ENCODE data around the gene CLMP.
"Not testable (repeated sequence)": the region's sequence is repeated elsewhere in the genome, so short reads cannot be mapped to it uniquely, and the experiment has no call there.

CLMP gene

DNA sequence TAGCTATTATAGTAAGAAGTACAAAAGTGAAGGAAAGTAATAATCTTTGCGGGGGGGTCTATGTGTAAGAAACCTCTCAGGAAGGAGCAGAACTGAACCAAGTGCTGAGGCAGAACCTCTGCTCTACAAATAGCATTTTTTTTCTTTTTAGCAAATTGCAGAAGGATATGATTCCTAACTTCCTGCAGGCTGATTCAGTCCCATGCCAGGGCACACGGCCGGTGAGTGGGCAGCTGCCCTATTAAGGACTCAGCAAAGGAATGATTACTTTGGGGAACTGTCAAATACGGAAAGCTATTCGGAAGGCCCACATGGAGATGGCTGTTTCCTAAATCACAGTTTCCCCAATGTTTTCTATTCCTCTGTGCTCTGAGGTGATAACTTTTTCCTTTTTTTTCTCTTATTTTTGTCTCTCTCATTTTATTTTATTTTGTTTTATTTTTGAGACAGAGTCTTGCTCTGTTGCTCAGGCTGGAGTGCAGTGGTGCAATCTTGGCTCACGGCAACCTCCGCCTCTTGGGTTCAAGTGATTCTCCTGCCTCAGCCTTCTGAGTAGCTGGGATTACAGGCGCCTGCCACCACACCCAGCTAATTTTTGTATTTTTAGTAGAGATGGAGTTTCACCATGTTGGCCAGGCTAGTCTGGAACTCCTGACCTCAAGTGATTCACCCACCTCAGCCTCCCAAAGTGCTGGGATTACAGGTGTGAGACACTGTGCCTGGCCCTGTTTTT is 62.8 kb downstream of the CLMP start:
- DNase-seq: not testable (repeated sequence)

GRCh38 chr11:123129920-123130319 is 65.1 kb downstream of the CLMP start:
- DNase-seq: no peak

- DNase-seq: no peak
These were observed 69.9 kb downstream of the CLMP start for GRCh38 chr11:123125169-123125568.

DNA sequence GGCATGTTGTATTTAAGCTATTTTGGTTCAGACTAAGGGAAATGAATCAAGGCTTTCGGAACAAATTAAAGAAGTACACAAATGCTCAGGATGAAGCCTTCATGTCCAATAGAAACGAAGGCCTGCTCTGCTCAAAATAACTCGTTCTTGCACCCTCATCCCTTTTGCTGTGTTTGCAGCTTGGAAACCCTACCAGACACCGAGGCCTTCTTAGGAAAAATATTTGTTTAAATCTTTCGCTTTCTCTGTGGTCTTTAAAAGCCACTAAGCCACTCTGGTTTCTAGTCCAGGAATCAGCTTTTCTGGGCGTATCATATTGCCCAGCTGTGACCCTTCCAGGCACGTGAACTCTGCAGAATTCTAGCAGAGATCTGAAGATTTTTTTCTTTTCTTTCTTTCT is 72.2 kb downstream of the CLMP start:
- DNase-seq: no peak

DNA sequence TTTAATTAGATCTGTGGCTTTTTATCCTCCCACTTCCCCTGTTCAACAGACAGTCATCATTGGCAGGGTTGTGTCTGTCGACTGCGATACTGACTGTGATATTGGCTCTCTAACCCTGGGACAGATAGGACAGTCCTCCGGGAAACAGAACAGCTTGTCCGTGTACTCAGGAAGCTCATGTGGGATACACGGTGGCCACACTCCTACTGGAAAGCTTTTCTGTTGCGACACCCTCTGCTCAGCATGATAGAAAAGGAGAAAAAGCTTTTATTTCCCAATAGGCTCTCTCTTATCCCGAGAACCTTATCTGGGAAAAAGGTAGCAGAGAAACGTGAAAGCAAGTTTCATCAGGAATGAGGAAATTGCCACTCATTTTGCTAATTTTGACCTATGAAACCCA is 72.7 kb downstream of the CLMP start:
- no peak for DNase-seq

GRCh38 chr11:123116486-123116885 is 78.6 kb downstream of the CLMP start:
- DNase-seq: no peak

- no peak for DNase-seq
These were observed 83.6 kb downstream of the CLMP start for GRCh38 chr11:123111465-123111864.

DNA sequence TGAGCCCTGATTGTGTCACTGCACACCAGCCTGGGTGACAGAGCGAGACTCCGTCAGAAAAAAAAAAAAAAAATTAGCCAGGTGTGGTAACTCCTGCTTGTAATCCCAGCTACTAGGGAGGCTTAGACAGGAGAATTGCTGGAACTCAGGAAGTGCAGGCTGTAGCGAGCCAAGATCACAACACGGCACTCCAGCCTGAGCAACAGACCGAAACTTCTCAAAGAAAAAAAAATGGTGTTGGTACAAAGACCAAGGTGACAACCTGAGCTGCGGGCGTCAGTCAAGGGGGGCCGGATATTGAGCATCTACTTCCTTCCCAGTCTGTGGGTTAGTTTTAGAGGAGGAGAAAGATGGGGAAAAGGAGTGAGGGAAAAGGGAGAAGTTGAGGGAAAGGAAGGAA is 84.7 kb downstream of the CLMP start:
- no peak for DNase-seq

DNA sequence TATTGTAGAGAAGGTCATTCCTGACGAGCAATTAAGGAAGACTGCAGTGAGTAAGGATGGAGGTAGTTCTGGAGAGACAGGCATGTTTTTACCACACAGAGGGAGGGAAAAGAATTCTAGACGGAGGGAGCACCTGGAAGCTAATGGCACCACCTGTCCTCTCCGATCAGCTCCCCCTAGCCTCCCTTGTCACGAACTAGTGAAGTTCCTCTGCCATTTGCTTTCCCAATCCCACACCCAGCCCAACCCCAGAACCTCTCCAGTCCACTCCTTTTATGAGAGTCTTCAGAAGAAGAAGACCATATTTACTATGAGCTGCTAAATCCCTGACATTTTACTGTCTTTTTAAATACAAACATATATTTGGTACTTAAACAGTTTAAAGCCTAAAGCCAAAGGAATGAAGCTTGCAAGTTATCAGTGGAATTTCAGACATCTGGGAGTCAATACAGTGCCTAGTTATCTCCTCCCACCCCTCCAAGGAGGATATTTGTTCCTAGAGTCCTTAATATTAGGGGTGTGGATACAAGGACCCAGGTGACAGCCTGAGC is 87.0 kb downstream of the CLMP start:
- no peak for DNase-seq

DNA sequence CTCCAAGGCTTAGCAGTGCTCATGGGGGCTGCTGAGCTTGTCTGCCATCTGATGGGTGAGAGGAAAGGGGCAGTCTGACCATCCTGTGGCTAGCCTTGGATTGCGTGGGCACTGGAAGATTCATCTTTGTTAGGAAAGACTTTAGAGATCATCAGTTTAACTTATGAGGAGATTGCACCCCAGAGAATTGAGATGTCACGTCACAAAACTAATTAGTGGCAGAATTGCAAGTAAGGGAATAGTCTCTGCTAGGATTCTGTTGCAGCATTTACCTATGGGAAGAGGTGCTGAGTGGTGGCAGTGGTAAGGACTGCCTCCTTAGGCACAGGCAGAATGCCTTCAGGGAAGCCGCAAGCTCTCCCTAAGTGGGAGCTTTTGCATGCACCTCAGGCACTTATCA is 90.4 kb downstream of the CLMP start:
- DNase-seq: no peak

DNA sequence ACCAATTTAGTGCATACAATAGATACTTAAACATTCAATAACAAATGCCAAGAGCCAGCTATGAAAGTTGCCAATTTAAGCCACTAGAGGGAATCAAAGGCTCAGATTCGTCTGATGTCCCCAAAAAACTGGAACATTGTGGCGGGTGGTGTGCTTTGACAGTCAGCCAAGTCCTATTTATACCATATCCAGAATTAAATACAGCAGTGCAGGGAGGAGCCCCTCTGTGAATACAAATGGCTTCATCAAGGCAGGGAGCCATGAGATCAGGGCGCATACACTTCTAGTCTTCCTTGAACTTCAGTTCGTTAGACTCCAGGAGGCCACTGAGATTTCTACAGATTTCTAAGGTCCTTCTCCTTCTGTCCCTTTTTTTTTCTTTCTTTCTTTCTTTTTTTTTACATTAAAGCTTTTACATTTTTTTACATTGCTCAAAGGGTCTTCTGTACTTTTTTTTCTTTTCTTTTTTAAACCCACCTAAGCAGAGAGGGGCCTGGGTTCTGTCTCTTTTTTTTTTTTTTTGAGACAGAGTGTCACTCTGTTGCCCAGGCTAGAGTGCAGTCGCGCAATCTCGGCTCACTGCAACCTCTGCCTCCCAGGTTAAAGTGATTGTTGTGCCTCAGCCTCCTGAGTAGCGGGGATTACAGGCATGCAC is 91.6 kb downstream of the CLMP start:
- peak; percentile 83 for DNase-seq

GRCh38 chr11:123100379-123101085 is 94.5 kb downstream of the CLMP start:
- DNase-seq: no peak

- no peak for DNase-seq
These were observed 96.1 kb downstream of the CLMP start for GRCh38 chr11:123098990-123099389.

DNA sequence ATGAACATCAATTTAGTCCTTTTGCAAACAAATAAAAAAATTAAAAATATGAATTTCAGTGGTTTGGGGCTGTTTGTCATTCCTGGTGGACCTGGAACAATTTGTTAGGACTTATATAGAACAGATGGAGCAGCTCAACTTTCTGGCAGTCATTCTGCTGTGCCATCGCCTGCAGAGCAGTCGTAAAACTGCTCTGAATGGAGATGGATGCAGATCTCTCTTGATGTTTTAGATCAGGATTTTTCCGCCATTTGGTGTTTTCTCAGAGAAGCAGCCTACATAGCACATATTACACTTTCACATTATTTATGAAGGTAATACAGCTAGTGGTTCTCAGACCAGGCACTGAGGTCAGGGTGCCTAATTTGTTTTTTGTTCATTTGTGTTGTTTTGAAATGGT is 101.3 kb downstream of the CLMP start:
- DNase-seq: no peak

DNA sequence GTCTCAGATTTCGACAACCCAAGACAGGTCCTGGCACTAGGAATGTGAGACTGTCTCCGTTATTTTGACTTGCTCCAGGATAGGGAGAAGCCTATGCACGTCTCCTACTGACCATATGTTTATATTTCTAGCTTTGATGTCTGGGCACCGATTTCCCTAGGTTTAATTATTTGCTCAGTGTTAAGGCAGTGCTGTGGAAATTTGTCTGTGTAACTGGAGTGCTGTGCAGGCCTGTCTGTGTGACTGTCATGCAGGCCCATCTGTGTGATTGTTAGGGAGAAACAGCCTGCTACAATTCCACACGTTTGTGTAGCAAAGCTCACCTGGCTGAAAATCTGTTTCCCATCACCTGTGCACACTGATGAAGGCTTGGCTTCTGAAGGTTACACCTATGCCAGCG is 103.5 kb downstream of the CLMP start:
- no peak for DNase-seq

DNA sequence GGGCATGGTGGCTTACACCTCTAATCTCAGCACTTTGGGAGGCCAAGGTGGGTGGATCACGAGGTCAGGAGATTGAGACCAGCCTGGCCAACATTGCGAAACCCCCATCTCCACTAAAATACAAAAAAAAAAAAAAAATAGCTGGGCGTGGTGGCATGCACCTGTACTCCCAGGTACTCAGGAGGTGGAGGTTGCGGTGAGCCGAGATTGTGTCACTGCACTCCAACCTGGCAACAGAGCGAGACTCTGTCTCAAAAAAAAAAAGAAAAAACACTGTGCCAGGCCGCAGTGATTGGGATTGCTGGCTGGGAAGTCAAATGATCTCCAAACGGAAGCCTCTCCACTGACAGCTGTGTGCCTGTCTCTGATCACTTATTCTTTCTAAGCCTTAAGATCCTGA is 104.9 kb downstream of the CLMP start:
- DNase-seq: not testable (repeated sequence)

DNA sequence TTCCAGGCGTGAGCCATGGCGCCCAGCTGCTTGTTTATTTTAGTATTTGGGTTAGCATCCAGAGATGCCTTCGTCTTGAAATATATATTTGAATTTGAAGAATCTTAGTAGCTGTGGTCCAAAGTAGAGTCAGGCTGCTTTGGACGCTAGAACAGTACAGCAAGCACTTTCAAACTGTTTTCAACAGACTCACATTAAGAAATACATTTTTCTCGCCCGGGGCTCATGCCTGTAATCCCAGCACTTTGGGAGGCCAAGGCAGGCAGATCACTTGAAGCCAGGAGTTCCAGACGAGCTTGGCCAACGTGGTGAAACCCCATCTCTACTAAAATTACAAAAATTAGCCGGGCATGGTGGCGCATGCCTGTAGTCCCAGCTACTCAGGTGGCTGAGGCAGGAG is 106.2 kb downstream of the CLMP start:
- not testable (repeated sequence) for DNase-seq

DNA sequence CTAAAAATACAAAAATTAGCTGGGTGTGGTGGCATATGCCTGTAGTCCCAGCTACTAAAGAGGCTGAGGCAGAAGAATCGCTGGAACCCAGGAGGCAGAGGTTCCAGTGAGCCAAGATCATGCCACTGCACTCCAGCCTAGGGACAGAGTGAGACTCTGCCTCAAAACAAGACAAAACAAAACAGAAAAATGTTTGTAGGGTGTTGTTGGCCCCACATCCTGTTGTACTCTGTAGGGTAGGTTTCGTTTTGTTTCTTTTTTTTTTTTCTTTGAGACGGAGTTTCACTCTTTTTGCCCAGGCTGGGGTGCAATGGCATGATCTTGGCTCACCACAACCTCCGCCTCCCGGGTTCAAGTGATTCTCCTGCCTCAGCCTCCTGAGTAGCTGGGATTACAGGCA is 107.4 kb downstream of the CLMP start:
- DNase-seq: not testable (repeated sequence)

DNA sequence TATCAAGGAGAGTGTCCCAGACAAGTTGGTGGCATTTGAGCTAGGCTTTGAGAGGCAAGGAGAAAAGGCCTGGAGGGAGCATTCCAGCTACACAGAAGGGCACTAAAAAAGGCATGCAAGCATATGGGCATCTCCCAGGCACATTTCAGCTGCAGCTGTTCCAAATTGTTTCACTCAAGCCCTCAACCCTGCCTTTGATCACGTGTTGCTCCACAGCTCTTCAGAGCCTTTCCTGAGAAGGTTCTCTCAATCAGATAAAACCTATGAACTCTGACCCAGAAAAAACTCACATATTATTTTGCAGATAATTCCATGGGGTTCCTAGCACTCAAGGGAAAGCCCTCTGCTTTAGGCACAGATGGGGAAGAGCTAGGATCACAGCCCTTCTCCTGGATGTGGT is 108.7 kb downstream of the CLMP start:
- no peak for DNase-seq

GRCh38 chr11:123085497-123085896 is 109.6 kb downstream of the CLMP start:
- no peak for DNase-seq

- no peak for DNase-seq
These were observed 110.6 kb downstream of the CLMP start for GRCh38 chr11:123084454-123084853.

DNA sequence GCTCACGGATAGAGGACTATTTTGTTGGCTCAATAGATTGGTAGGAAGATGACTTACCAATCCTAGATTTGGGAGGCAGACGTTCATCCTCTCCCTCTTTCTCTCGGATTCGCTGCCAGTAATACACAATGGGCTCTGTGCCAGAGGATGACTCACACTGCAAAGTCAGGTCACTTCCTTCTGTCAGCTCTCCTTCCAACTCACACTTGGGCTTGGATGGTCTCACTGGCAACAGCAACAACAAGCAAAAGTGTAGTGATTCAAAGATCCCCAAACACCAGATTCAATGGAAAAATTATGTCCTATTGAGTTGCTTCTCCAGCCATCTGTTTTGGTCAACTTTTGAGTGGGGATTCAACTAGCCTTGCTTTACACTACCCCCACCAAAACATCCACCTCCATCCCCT is 111.4 kb downstream of the CLMP start:
- DNase-seq: peak; percentile 82

- DNase-seq: no peak
These were observed 112.1 kb downstream of the CLMP start for GRCh38 chr11:123082977-123083376.

DNA sequence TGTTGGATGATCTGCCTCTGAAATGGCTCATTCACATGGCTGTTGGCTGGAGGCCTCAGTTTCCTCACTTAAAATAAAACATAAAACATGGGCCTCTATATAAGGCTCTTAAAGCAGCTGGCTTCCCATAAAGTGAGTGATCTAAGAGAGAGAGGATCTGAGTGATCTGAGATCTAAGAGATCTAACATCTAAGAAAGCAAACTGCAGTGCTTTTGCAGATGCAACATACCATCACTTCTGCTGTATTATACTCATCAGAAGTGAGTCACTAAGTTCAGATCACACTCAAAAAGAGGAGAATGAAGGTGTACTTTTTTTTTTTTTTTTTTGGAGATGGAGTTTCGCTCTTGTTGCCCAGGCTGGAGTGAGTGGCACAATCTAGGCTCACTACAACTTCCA is 115.0 kb downstream of the CLMP start:
- no peak for DNase-seq

Data from left hindlimb (tissue), 1 donor.